ENCODE data around the gene FOXL3.

DNA sequence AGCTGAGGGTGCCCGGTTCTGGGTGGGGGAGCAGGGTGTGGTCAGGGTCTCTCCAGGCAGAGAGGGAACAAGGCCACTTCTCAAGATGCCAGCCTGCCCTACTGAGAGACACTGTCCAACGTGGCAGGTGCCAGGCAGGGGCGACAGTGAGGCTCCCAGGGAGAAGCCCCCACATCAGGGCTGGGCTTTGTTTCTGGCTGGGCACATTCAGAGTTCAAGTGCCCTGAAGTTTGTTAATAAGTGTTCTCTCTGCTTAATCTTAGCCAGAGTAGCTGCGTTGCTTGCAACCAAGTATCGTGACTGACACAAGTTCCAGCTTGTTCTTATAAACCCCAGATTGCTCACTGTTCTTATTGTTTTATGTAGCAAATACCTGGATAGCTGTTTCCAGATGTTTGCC, 21.8 kb downstream of the FOXL3 start:
- TF ChIP-seq NFYB (CRISPR knock-in tag; conservative IDR thresholded peaks at IDR 0.05; ENCODE audit: low read depth) (no peak), ZNF396 (CRISPR knock-in tag; IDR thresholded peaks at IDR 0.05; ENCODE audit: borderline replicate concordance) (no peak), ZNF138 (CRISPR knock-in tag; conservative IDR thresholded peaks at IDR 0.05) (no peak), ZBTB21 (CRISPR knock-in tag; IDR thresholded peaks at IDR 0.05; ENCODE audit: borderline replicate concordance) (no peak), RELA (CRISPR knock-in tag; IDR thresholded peaks at IDR 0.05; ENCODE audit: borderline replicate concordance) (no peak)
- TF ChIP-seq, protein P1, sequence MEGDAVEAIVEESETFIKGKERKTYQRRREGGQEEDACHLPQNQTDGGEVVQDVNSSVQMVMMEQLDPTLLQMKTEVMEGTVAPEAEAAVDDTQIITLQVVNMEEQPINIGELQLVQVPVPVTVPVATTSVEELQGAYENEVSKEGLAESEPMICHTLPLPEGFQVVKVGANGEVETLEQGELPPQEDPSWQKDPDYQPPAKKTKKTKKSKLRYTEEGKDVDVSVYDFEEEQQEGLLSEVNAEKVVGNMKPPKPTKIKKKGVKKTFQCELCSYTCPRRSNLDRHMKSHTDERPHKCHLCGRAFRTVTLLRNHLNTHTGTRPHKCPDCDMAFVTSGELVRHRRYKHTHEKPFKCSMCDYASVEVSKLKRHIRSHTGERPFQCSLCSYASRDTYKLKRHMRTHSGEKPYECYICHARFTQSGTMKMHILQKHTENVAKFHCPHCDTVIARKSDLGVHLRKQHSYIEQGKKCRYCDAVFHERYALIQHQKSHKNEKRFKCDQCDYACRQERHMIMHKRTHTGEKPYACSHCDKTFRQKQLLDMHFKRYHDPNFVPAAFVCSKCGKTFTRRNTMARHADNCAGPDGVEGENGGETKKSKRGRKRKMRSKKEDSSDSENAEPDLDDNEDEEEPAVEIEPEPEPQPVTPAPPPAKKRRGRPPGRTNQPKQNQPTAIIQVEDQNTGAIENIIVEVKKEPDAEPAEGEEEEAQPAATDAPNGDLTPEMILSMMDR (IDR thresholded peaks at IDR 0.05): no peak
- TF ChIP-seq, protein P2, sequence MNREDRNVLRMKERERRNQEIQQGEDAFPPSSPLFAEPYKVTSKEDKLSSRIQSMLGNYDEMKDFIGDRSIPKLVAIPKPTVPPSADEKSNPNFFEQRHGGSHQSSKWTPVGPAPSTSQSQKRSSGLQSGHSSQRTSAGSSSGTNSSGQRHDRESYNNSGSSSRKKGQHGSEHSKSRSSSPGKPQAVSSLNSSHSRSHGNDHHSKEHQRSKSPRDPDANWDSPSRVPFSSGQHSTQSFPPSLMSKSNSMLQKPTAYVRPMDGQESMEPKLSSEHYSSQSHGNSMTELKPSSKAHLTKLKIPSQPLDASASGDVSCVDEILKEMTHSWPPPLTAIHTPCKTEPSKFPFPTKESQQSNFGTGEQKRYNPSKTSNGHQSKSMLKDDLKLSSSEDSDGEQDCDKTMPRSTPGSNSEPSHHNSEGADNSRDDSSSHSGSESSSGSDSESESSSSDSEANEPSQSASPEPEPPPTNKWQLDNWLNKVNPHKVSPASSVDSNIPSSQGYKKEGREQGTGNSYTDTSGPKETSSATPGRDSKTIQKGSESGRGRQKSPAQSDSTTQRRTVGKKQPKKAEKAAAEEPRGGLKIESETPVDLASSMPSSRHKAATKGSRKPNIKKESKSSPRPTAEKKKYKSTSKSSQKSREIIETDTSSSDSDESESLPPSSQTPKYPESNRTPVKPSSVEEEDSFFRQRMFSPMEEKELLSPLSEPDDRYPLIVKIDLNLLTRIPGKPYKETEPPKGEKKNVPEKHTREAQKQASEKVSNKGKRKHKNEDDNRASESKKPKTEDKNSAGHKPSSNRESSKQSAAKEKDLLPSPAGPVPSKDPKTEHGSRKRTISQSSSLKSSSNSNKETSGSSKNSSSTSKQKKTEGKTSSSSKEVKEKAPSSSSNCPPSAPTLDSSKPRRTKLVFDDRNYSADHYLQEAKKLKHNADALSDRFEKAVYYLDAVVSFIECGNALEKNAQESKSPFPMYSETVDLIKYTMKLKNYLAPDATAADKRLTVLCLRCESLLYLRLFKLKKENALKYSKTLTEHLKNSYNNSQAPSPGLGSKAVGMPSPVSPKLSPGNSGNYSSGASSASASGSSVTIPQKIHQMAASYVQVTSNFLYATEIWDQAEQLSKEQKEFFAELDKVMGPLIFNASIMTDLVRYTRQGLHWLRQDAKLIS (CRISPR knock-in tag; IDR thresholded peaks at IDR 0.05; ENCODE audit: borderline replicate concordance): no peak
- TF ChIP-seq, protein P3, sequence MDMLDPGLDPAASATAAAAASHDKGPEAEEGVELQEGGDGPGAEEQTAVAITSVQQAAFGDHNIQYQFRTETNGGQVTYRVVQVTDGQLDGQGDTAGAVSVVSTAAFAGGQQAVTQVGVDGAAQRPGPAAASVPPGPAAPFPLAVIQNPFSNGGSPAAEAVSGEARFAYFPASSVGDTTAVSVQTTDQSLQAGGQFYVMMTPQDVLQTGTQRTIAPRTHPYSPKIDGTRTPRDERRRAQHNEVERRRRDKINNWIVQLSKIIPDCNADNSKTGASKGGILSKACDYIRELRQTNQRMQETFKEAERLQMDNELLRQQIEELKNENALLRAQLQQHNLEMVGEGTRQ (CRISPR knock-in tag; IDR thresholded peaks at IDR 0.05): no peak
- TF ChIP-seq, protein P4, sequence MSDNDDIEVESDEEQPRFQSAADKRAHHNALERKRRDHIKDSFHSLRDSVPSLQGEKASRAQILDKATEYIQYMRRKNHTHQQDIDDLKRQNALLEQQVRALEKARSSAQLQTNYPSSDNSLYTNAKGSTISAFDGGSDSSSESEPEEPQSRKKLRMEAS (CRISPR knock-in tag; IDR thresholded peaks at IDR 0.05): no peak
- TF ChIP-seq, protein P5, sequence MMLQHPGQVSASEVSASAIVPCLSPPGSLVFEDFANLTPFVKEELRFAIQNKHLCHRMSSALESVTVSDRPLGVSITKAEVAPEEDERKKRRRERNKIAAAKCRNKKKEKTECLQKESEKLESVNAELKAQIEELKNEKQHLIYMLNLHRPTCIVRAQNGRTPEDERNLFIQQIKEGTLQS (CRISPR knock-in tag; conservative IDR thresholded peaks at IDR 0.05): no peak
- TF ChIP-seq, protein P6, sequence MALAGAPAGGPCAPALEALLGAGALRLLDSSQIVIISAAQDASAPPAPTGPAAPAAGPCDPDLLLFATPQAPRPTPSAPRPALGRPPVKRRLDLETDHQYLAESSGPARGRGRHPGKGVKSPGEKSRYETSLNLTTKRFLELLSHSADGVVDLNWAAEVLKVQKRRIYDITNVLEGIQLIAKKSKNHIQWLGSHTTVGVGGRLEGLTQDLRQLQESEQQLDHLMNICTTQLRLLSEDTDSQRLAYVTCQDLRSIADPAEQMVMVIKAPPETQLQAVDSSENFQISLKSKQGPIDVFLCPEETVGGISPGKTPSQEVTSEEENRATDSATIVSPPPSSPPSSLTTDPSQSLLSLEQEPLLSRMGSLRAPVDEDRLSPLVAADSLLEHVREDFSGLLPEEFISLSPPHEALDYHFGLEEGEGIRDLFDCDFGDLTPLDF (CRISPR knock-in tag; IDR thresholded peaks at IDR 0.05): no peak
- TF ChIP-seq, protein P7, sequence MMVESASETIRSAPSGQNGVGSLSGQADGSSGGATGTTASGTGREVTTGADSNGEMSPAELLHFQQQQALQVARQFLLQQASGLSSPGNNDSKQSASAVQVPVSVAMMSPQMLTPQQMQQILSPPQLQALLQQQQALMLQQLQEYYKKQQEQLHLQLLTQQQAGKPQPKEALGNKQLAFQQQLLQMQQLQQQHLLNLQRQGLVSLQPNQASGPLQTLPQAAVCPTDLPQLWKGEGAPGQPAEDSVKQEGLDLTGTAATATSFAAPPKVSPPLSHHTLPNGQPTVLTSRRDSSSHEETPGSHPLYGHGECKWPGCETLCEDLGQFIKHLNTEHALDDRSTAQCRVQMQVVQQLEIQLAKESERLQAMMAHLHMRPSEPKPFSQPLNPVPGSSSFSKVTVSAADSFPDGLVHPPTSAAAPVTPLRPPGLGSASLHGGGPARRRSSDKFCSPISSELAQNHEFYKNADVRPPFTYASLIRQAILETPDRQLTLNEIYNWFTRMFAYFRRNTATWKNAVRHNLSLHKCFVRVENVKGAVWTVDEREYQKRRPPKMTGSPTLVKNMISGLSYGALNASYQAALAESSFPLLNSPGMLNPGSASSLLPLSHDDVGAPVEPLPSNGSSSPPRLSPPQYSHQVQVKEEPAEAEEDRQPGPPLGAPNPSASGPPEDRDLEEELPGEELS (CRISPR knock-in tag; IDR thresholded peaks at IDR 0.05): no peak
